Measurements from ENCODE around the gene OR2V2.

The OR2V2 gene

DNA sequence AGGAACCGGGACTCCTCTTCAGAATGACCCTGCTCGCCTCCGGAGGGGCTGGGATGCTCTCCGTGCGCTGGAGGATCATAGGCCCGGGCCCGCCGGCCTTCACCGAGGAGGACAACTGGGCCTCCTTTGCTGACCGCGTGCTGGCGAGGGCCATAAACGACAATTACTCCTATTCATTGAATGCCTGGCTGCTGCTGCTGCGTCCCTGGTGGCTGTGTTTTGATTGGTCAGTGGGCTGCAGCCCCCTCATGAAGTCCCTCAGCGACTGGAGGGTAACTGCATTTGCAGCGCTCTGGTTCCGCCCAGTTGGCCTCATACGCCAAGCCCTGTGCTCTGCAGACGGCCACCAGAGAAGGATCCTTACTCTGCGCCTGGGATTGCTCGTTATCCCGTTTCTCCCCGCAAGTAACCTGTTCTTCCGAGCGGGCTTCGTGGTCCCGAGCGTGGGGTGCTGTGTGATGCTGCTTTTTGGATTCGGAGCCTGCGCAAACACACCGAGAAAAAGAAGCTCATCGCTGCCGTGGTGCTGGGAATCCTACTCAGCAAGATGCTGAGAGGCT, 33.0 kb upstream of the OR2V2 start:
- no peak for DNase-seq (ENCODE audit: low read depth)
- TF ChIP-seq, protein P1, sequence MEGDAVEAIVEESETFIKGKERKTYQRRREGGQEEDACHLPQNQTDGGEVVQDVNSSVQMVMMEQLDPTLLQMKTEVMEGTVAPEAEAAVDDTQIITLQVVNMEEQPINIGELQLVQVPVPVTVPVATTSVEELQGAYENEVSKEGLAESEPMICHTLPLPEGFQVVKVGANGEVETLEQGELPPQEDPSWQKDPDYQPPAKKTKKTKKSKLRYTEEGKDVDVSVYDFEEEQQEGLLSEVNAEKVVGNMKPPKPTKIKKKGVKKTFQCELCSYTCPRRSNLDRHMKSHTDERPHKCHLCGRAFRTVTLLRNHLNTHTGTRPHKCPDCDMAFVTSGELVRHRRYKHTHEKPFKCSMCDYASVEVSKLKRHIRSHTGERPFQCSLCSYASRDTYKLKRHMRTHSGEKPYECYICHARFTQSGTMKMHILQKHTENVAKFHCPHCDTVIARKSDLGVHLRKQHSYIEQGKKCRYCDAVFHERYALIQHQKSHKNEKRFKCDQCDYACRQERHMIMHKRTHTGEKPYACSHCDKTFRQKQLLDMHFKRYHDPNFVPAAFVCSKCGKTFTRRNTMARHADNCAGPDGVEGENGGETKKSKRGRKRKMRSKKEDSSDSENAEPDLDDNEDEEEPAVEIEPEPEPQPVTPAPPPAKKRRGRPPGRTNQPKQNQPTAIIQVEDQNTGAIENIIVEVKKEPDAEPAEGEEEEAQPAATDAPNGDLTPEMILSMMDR (IDR thresholded peaks at IDR 0.05; ENCODE audit: low read length, missing control alignments): no peak
- H3K4me3 ChIP-seq (replicated peaks; ENCODE audit: low read depth, low read length): no peak overlapping the region

DNA sequence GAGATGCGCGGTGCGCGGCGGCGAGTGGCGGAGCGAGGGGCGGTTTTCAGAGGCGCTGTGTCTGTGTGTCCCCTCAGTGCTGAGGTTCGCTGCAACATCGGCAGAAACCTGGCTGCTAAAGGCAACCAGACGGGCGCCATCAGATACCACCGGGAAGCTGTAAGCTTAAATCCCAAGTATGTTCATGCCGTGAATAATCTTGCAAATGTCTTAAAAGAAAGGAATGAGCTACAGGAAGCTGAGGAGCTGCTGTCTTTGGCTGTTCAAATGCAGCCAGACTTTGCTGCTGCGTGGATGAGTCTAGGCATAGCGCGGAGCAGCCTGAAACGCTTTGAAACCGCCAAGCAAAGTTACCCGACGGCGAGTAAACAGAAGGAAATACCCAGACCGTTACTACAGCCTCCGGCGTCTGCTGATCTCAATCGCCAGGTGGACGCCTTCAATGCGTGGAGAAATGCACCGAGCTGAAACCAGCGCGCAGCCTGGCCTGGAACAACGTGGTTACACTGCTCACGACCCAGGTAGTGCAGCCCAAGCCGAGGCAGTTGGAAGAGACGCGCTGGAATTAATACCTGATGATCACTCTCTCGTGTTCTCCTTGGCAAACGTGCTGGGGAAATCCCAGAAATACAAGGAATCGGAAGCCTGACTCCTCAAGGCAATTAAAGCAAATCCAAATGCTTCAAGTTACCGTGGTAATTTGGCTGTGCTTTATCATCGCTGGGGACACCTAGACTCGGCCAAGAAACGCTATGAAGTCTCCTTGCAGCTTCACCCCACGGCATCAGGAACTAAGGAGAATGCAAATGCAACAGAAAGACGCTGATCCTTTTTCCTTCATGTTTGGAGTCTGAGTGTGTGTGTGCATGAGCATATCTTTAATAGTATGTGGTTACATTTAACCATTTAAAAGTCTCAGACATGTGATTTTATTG, 32.3 kb upstream of the OR2V2 start:
- peak; percentile 8 for DNase-seq (ENCODE audit: low read depth)
- no peak overlapping the region for H3K4me3 ChIP-seq (replicated peaks; ENCODE audit: low read depth, low read length)
- TF ChIP-seq, protein P1 (IDR thresholded peaks at IDR 0.05; ENCODE audit: low read length, missing control alignments): no peak

DNA sequence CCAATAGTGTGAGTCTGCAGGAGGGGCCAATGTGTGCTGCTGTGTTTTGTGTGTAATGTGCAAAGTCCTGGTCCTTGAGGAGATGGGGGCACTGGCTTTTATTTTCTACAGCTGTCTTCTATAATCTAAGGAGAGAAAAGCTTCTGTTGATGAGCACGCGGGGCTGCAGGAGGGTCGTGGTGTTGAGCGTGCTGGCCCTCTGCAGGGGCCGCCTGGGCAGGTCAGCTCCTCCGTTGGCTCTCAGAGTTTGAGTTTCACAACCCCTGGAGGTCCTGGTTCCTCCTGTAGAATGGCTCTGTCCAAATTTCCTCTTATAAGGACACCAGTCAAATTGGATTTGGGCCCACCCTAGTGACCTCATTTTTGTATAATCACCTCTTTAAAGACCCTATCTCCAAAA, 29.0 kb upstream of the OR2V2 start:
- TF ChIP-seq, protein P1 (IDR thresholded peaks at IDR 0.05; ENCODE audit: low read length, missing control alignments): no peak
- DNase-seq (ENCODE audit: low read depth): no peak

DNA sequence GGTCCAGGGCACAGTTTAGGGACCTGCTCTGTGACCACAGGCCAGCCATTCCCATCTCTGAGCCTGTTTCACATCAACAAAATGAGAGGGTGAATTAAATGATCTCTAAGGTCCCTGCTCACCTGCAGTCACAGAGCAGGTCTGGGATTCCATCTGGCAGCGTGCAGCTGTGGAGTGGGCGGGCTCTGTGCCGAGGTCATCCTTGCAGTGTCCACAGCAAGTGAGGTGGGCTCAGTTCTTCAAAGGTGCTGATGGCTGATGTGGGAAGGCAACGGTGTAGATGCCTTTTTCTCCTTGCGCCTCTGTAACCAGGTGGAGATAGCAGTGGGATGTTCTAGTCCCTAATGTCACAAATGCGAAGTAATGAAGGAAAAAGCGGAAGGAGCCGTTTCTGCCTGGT, 28.3 kb upstream of the OR2V2 start:
- no peak for DNase-seq (ENCODE audit: low read depth)
- no peak overlapping the region for H3K4me3 ChIP-seq (replicated peaks; ENCODE audit: low read depth, low read length)
- TF ChIP-seq, protein P1 (IDR thresholded peaks at IDR 0.05; ENCODE audit: low read length, missing control alignments): no peak

More for the DNA sequence above, 29.0 kb upstream of the OR2V2 start:
- no peak overlapping the region for H3K4me3 ChIP-seq (replicated peaks; ENCODE audit: low read depth, low read length)

DNA sequence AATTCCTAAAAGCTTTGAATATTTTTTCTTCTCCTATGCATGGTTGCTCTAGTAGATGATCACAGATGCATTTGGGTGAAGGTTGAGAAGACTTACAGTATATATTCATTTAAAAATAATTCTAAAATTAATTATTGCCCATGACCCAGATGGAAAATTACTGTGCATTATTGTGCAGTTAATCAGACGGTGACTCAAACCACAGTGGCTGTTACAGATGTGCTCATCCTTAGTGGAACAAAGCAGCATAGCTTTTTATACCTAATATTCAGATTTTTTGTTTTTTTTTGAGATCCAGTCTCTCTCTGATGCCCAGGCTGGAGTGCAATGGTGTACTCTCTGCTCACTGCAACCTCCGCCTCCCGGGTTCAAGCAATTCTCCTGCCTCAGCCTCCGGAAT, 27.1 kb upstream of the OR2V2 start:
- TF ChIP-seq, protein P1 (IDR thresholded peaks at IDR 0.05; ENCODE audit: low read length, missing control alignments): no peak
- H3K4me3 ChIP-seq (replicated peaks; ENCODE audit: low read depth, low read length): no peak overlapping the region
- DNase-seq (ENCODE audit: low read depth): no peak

DNA sequence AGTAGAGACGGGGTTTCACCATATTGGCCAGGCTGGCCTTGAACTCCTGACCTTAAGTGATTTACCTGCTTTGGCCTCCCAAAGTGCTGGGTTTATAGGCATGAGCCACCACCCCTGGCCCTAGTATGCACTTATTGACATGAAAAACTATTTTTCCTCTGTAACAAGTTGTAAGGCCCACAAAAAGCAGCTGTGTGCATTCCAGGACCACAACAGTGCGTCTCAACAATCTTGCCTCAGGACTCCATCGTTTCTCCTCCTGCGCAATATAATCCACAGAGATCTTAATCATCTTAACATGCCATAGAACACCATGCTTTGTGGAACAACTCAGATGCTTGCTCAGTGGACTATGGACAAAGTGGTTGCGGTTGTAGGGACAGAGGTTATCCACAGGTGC, 26.6 kb upstream of the OR2V2 start:
- DNase-seq (ENCODE audit: low read depth): no peak
- no peak overlapping the region for H3K4me3 ChIP-seq (replicated peaks; ENCODE audit: low read depth, low read length)
- TF ChIP-seq, protein P1 (IDR thresholded peaks at IDR 0.05; ENCODE audit: low read length, missing control alignments): no peak
